ENCODE results near the gene ABTB2.

ABTB2 gene

DNA sequence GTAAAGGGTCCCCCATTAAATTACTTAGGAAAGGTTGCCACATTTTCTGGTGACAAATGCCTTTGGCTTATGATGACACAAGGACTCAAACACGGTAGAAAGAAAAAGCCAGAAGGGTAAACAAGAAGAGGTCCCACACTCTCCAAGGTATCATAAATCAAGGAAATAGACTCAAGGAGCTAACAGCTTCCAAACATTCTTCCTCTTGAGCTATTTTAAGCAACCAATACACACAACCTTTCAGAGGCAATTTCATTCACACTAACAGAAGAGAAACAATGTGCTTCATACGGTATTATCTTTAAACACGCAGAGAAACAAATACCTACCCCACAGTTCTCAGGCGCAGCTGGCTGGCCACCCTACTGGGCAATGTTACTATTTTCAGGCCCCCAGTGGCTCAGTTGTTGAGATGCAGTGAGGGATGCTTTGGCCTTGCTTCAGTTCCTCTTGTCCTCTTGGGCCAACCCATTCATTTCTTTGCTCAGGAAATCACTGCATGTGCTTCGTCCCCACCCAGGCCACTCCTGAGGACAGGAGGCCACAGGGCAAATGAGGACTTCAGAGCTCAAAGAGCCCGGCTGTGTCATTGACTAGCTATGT is 15.8 kb downstream of the ABTB2 start:
- no peak for DNase-seq (ENCODE audit: low spot score)

DNA sequence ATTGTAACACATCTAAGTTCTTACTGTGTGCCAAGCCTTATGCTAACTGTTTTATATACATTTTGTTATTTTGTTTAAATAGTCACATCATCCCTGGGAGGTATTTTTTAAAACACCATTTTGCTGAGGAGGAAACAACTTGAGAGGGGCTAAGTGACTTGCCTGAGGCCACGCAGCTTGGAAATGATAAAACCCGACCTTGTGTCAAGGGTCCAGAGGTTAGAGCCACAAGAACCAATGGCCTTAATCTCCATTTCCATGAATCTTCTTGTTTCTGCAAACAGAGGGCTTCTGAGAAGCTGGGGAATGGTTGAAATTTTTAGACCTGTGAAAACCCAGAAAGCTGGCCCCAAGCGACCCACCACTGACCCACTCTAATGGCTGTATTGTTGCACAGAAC is 16.7 kb downstream of the ABTB2 start:
- DNase-seq (ENCODE audit: low spot score), result no peak

DNA sequence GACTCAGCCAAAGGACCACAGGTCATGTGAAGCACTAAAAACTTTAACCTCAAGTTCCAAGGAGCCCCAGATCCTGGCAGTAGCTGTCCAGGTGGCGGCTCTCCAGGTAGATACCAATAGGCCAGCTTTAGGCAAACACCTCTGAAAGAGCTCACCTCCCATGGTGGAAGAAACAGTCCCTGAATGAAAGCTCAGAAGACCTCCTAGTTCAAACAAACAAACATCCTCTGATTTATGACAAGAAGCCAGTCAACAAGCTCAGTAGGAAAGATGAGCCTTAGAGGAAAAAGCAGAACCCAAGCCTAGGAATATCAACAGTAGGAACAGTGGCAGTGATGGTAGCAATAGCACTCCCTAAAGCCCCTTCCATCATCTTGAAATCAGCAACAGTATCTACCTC is 17.2 kb downstream of the ABTB2 start:
- DNase-seq (ENCODE audit: low spot score), result no peak

DNA sequence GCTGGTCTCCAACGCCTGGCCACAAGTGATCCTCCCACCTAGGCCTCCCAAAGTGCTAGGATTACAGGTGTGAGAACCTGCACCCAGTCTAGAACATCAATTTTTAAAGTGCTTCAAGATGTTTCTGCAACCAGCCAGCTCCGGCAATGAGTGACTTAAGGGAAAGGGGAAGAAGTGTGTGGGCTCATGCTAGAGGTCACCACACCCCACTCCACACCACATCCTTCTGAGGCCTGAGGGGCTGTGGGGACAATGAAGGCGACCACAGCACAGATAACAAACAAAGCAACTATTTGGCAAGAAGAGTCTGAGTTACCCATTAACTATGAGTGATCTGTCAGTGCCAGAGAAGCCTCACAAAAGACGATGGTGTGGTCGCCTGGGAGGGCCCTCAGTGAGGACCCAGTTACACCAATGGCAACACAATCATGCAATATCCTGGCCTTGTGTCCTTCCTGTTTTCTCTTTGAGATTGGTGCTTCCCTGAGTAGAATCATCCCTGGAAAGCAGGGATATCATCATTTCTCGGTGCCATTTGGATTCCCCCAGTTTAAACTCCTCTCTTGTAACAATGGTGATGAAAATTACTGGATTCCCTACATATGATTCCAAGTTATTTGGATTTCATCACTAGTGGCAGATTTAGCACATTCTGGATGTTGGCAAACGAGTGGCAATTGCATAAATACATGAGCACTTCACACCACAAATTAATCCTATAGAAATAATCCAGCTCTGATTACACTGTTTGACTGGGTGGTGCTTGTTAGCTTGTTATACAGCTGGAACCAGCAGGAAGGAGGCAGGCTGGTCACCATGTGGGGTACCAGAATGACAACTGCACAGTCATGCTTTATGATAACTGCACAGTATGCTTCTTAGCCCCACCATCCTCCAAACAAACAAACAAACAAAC is 18.4 kb downstream of the ABTB2 start:
- DNase-seq (ENCODE audit: low spot score), result no peak

DNA sequence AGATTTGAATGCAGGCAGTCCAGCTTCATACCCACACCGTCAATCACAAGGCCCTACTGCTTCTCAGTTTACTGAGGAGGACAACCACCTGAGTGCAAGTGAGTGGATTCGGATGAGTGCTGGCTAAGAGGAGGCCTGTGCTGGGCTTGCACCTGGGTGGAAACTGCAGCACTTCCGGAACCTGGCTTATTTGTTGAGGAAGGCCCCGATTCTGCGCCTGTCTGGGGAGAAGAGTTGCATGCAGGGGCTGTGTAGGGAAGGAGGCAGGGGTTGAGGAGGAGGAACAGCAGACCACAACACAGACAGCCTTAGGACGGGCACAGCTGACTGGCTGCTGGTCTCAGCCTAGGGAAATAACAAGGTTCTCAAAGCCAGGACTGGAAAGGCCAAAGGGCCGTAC is 20.8 kb downstream of the ABTB2 start:
- DNase-seq (ENCODE audit: low spot score), result no peak

DNA sequence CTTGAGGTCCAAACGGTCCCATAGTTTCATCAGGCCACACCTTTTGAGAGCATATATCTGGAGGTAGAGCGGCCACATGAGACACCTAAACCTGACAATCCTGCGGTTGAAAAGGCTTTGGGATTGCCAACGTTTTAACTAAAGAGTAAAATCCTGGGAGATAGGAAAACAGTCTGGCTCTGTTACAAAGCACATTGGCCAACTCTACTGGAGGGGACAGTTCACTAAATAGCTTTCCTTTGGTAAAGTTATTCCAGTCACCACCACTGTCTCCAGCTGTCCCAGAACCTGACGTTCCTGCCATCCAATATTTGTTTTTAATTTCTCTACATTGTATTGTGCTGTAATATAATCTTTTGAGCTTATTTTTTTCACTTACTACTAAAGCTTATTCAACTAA is 22.0 kb downstream of the ABTB2 start:
- DNase-seq (ENCODE audit: low spot score), result no peak

DNA sequence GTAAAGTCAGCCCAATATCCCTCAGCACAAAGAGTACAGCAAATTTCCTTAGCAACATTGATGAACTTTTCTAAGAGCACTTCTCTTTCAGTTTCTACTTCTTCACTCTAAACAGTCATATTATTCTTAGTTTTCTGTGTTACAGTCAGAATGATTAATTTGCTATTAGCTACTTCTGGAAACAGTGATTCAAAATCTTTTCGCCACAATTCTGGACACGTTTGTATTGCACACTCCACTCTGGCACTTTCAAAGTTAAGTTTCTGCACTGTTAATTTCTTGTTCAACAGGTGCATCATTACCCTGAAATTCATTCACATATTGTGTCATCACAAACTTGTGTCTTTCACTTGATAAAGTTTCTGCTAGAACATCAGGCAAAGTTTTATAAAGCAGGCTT is 22.5 kb downstream of the ABTB2 start:
- no peak for DNase-seq (ENCODE audit: low spot score)

DNA sequence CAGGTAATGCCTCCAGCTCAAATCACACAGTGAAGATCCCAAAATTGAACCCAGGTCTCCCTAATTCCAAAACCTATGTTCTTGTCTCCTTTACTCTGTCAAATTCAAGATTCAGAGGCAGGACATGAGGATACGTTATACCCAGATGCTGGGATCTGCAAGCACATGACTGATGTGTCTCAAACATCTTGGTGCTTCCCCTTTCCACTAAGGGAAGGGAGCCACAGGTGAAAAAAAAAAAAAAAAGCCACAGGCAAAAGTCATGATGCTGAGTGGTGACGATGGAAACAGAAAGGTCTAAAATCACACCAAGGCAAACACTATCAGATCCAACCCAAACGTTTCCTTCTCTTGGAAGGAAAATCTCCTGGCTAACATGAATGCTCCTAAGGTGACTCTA is 24.0 kb downstream of the ABTB2 start:
- no peak for DNase-seq (ENCODE audit: low spot score)

DNA sequence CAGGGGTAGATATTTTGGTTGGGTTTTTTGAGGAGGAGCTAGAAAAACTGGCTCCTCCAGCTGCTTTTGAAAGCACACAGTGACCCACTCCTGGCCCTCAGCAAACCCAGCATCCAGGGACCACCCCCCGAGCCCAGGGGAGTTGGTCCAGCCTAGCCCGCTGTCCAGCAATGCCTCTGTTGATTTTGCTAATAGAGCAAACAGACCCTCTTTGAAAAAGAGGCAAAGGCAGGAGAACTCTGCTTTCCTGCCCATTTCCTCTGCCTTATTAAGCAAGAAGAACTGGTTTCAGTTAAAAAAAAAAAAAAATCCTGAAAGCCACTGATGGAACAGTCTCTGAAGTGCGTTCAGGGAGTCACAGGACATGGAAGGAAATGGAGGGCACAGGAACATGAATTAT is 25.3 kb downstream of the ABTB2 start:
- no peak for DNase-seq (ENCODE audit: low spot score)

DNA sequence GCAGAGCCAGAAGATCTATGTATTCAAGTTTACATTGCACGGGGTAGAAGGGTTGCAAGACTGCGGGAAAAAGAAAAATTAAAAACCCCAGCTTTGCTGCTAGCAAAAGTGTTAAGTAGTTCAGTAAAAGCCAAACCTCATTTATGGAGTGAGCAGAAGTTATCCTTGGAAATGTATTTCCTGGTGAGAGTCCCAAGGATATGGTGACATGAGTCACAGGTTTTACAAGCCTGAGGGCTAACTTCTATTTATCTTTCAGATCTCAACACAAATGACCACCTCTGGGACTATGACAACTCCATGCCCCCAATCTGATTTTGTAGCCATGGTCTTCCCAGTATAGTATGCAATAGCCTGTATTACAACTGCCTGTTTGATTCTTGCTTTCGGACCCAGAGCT is 26.1 kb downstream of the ABTB2 start:
- no peak for DNase-seq (ENCODE audit: low spot score)

DNA sequence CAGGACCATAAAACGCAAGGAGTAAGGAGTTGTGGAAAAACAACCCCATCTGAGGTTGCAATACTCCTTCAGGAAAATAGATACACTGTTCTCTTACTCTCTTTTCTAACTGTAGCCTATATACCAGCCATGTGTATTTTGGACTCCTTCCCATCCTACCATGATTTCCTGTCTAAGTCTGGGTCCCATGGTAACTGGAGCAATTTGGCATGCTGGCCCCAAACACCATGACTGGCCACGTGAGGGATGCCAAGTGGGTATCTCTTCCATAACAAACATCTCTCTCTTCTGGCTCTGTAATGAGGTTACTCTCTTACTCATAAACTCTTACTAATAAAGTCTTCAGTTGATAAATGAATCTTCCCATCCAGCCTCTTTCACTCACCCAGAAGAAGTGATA is 26.5 kb downstream of the ABTB2 start:
- DNase-seq (ENCODE audit: low spot score), result no peak

DNA sequence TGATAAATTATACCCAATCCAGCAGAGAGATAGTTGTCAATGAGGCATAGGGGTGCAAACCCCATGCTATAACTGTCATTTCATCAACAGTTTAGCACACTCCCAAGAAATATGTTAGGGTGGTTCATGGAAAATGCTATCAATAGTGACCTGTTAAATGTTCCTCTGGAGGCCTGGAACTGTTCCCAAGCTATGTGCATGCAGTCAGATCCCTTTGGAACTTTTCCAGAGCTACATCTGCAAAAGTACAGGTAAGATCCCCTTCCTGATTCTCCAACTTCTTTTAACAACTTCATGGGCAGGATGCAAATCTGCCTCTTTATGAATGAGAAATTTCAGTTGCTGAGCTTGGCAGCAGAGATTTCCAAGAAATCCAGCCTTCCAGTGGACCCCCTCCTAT is 27.2 kb downstream of the ABTB2 start:
- DNase-seq (ENCODE audit: low spot score), result no peak

DNA sequence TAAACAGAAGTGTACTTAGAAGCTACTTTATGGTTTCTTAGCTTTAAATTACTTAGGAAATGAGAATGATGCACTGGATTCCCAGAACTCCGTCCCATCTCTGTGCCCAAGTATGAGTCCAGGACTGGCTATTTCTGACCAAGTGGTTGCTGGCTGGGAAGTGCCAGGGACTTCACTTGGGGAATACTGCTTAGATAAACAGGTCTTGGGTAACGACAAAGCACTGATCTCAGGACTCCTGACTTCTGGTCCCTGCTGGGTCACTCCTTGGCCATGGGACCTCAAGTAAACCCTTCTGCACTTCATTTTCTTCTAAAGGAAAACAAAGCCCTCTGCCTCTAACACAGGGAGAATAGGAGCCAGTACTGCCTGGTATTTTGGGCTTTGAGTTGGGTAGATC is 27.9 kb downstream of the ABTB2 start:
- DNase-seq (ENCODE audit: low spot score), result no peak

DNA sequence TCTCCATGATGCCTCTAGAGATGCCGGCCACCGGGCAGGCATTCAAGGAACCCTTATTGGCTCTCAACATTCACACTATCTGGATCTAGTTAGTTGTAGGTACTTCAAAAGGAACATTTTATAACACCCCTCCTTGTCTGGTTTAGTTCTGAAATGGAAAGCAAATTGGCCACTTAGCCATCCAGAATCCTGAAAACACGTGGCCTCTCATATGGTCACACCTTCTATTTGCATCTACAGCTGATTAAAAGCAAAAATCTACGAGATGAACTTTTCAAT is 29.2 kb downstream of the ABTB2 start:
- DNase-seq (ENCODE audit: low spot score), result no peak

DNA sequence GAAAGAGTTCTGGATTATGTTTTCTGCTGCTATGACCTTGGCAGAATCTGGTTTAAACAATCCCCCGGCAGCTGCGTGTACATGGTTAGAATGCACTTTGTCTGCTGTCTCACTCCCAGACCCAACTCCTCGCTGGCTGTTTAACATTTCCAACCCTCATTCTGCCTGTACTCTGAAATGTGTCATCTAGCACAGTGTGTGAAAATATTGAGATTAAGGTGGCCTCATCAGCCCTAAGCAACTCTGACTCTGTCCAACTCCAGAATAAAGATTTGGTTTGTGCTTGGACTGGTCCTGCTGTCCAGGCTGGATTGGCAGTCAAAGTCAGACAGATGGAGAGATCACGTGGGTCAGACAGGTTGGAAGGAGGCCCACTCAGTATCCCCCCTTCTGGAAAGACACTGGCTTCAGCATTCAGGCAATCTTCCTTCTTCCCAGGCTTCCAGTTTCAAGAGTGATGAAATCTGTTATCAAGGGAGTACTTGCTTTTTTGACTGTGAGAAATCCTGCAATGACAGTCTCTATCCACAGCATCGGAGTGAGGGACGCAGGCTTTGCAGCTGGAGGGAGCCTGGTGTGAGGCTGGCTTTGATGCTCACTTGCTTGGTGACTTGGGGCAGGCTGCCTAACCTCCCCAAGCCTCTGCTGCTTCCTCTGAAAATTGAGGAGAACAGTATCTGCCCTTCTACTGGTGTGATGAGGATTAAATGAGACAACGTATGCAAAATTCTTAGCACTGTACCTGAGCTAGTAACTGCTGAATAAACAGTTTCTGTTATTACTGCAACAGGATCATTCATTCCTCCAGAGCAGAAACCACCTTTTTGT is 29.8 kb downstream of the ABTB2 start:
- no peak for DNase-seq (ENCODE audit: low spot score)

DNA sequence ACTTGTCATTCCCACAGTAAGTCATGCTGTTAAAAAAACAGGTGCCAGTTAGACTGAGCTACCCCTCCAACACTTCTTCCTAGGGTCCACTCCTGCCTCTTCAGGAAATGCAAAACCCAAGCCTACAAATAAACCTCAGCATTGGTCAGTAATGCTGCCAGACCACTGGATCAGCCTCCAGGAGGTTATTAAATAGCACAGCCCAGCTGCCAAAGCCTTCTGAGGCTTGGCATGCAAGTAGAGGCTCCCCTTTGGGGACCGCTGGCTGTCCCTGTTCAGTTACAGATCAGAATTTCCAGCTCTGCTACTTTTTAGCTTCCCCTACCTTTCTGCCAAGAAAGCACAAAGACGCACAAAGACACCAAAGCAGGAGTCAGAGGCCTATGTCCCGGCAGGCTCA is 33.3 kb downstream of the ABTB2 start:
- no peak for DNase-seq (ENCODE audit: low spot score)

DNA sequence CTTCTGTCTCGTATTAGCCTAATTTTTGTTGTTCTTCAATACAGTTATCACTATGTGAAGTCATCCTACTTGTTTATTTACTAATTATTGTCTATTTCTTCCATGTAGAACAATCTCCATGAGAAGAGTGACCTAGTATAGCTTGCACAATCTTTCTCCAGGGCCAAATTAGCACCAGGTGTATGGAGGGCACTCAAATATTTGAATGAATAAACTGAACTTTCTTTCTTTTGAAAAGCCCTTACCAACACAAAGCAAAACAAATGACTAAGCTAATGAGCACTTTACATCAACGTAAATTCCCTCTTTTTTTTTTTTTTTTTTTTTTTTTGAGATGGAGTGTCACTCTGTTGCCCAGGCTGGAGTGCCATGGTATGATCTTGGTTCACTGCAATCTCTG is 34.2 kb downstream of the ABTB2 start:
- no peak for DNase-seq (ENCODE audit: low spot score)

DNA sequence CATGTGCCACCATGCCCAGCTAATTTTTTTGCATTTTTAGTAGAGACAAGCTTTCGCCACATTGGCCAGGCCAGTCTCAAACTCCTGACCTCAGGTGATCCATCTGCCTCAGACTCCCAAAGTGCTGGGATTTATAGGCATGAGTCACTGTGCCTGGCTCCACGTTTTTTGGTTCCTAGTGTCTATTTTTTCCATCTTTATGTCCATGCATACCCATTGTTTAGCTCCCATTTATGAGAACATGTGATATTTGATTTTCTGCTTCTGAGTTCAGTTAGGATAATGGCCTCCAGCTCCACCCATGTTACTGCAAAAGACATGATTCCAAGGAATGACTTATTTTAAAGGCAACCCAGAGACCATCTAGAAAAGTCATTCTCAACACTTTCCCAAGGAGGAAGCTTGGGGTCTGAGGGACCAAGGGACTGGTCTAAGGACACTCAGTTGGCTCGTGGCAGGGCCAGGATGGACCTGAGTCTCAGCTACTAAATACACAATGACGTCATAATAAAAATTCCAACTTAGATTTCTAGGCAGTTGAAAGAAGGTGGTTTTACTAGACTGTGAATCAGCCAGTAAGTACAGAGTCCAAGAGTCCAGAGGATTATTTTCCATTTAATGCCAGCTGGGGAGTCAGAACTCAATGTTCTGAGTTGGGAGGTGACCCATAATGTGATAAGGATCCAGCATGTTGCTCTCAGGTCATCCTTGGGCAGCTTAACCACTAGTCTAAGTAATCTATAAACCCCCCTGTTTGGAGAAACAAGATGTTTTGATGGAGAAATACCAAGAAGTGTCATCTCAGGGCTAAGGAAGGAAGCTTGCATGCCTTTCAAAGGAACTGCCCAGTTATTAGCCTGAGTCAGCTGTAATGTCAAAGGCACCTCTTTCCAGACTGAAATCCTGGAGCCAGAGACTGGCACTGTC is 39.4 kb downstream of the ABTB2 start:
- no peak for DNase-seq (ENCODE audit: low spot score)

DNA sequence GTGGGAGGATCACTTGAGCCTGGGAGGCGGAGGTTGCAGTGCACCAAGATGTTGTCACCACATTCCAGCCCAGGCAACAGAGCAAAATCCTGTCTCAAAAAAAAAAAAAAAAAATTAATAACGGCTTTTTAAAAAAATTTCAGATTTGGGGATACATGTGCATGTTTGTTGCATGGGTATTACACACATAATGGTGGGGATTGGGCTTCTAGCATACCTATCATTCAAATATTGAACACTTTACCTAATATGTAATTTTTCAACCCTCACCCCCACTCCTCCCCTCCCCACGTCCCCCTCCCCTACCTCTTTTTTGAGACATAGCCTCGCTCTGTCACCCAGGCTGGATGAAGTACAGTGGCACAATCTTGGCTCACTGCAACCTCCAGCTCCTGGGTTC is 40.1 kb downstream of the ABTB2 start:
- DNase-seq (ENCODE audit: low spot score), result no peak

DNA sequence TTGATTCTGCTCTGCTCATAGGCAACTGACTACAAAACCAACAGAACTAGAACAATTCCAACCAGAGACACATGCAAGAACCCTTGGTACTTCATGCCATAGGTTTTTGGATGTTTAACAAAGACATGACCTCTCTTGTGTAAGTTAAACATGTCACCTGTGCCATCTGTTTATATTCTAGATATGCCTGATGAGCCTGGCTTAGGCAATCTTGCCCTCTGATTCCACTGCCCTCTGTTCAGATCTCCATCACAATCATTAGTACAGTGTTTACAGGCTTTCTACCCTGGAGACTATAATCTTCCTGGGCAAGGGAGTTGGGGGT is 40.8 kb downstream of the ABTB2 start:
- no peak for DNase-seq (ENCODE audit: low spot score)

DNA sequence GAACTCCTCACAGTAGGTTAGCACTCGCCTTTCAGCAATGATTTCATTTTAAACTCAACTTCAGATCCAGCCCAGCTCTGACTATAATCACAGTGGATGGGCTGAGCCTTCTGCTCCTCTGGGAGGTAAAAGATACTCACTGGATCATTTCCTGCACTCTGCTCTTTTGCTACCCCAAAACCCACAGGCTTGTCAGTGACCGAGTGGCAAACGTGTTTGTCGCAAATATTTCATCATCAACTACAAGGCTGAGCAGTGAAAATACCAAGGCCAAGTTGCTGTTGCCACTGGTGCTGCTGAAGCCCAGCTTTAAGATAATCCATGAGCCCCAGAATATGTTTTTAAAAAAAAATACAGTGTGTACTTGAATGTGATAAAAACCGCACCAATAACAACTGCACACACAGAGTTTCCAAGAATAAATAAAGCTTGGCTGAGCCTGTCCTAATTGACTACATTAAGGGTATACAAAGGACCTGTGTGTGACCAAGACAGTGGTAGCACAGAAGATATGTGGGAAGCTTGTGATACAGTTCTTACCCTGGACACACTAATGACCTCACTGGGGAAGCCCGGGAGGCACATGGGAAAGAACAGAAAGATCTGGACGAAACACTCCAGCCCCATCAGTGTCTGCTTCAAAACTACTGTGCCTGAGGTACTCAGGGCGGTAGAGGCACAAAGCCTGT is 41.3 kb downstream of the ABTB2 start:
- no peak for DNase-seq (ENCODE audit: low spot score)

DNA sequence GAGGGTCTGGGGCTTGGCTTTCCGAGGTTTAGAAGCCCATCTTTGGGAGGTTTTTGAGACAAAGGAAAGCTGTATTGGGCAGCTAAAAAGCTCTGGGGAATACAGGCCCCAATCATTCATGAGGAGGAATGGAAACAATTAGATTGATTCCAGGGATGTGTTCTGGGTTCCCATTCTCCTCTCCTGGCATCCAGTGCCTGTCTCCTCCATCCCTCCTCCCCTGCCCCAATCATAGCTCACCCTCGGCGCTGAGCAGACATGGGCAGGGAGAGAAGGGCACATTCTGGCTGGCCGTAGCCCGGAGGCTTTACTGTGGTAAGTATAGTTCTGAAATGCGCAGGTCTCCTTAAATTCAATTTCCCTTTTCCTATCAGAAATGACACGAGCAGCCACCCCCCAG is 42.4 kb downstream of the ABTB2 start:
- DNase-seq (ENCODE audit: low spot score), result no peak
